ENCODE data around the gene TCN2. TPM values are rescaled to one million over a fixed set of nuclear protein-coding genes. Genes with fewer than 3 reads are reported as not detected.
"Not testable (repeated sequence)": the region's sequence is repeated elsewhere in the genome, so short reads cannot be mapped to it uniquely, and the experiment has no call there.

The TCN2 gene
- total RNA-seq, 1 donor from 2014 or later = 24.2 TPM

DNA sequence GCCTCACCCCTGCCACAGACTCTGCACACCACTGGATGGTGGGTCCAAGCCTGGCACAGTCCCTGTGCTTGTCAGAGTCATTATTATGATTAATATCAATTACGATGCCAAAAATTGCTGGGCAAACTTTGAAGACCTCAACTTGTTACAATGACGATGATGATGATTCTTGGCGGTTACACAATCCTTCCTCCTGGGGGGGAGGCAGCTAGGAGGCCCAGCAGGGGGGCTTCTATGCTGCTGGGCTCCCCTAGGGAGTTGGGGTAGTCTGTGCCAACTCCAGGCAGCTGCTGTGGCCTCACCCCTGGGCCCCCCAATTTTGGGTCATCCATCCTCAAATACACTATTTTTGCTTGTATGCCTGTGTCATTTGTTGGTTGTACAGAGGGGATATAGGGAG, 40.6 kb downstream of the TCN2 start:
- DNase-seq (ENCODE audit: low spot score) = no peak

DNA sequence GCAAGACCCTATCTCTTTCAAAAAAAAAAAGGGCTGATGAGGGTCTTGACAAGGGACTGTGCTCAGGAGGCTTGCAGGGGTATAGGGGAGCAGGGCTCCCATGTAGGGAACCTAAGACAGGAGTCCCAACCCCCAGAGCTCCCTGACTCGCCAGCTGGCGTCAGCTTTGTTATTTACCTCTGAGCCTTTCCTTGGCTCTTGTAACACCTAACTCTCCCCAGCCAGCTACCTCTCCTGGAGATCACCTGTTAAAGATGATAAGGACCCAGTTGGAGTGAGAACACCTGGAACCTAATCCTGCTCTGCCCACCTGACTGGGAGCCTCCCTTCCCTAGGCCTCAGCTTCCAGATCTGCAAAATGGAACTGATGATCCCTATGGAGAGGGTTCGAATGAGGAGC, 41.9 kb downstream of the TCN2 start:
- DNase-seq (ENCODE audit: low spot score) = no peak

DNA sequence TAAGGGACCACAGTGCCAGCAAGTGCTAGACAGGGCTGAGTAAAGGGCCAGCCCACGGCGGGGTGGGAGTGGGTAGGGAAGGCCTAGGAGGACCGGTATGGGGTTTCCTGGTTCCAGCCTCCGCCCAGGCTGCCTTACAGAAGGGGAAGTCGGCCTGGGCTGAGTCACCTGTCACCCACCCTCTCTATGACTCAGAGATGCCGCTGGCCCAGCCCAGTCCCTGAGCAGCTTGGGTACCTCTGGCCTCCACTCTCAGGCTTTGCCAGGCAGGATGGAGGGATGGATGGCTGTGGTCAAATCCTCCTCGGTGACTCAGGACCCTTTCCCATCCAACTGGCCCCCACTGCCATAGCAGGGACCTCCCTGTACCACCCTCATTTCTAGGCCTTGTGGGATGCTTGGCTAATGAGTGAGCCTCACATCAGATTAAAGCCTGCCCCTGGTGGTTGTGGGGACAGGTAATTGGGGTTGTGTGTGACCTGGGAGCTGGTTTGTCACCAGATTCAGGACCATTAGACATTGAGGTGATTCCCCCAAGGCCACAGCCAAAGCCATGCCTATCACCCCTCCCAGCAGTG, 42.5 kb downstream of the TCN2 start:
- DNase-seq (ENCODE audit: low spot score) = peak; percentile 87

DNA sequence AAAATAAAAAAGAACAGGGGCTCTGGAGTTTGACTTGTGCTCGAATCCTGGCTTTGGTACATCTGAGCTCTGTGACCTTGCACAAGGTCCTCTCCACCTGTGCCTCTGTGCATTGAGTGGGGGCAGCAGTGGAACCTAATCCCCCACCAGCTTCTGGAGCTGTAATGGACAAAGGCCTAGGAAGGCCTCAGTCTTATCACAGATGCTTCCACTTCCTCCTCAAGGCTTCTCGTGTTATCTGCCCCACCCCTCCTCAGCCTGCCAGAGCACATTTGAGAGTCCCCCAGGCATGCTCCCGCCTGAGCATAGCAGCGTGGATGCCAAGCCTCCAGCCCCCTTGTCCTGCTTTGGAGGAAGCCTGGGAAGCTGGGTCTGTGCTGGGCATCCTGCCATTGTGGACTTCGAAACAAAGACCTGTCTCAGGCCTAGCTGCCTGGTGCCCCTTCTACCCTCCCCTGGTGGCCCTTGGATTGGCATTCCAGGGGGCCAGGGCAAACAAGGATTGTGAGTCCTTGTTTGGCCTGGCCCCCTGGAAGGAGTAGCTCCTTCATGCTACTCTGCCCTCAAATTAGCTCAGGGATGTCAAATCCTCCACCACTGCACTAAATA, 43.6 kb downstream of the TCN2 start:
- DNase-seq (ENCODE audit: low spot score) = no peak

DNA sequence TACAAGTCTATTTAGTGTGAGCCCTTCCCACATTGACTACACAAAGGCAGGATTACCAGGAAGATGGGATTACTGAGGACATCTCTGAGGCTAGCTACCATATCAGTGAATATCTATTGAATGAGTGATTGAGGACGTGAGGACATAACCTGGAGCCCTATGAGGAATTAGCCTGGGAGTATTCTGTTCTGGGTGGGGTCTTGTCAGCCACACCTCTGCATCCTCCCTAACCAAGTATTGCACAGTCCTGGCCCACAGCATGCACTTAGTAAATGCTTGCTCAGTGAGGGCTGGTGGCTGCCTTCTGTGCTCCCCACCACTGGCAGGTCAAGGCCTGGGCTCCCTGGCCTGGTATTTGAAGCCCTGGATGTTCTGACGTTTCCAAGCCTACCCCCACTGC, 45.9 kb downstream of the TCN2 start:
- DNase-seq (ENCODE audit: low spot score) = no peak

DNA sequence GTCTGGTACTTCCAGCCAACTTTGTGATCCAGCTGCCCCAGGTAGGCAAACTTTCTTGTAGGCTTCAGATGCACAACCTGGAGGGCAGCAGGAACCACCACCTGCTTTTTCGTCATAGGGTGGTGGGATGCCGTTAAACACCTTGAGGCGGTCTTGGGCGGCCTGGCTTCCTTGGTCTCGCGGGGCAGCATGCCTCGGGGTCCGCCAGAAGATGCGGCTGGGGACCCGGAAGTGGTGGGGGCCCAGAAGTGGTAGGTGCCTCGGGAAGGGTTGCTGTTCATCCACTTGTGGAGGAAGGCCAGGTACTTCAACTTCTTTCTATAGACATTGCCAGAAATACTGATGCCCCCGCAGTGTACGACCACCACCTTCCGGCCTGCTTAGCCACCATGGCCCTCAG, 47.4 kb downstream of the TCN2 start:
- DNase-seq (ENCODE audit: low spot score) = no peak

DNA sequence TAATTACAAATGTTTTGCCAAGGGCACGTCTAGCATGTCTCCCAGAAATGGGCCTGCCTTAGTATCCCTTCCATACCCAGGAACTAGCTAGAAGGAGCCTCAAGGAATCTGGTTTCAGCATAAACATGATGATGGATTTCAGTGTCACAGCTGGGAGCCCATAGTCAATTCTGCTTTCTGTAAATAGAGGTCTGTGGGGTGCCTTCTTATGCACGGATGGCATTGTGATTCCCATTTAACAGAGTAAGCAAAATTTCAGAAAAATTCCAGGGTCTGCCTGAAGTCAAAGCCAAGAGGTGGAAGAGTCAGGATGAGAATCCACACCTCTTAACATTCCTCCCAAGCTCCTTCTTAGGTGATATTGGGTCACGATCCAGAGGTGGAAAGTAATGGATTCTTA, 48.6 kb downstream of the TCN2 start:
- no peak for DNase-seq (ENCODE audit: low spot score)

DNA sequence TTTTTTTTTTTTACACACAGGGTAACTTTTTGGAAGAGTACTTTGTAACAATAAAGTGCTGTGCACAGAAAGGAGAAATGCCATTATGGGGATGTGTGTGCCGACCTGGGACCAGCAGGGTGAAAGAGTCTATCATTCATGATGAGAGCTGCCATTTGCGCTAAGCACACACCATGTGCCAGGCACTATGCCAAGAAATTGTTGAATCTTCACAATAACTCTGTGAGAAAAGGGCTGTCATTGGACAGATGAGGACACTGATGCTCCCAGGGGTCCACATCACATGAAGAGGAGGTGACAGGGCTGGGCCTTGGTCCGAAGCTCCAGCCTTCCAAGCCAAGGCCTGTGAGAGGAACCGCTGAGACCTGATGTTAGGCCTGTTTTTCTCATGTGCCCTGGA, 55.1 kb downstream of the TCN2 start:
- DNase-seq (ENCODE audit: low spot score) = no peak

DNA sequence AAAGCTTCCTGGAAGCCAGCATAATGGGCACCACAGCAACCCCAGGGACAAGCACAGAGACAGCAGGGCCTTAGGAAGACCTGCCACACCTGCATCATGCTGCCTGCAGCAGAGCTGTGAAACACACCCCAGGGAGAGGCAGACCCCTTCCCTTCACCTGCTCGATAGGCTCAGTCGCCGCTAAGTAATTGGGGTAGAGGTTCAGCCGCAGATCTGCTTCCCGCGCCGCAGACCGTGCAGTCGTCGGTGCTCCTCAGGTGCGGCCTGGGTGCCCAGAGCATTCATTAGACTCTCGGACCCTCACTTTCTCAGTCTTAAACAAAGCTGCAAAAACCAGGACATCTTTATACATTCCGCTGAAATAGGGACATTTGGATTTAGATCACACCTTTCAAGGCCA, 57.8 kb downstream of the TCN2 start:
- DNase-seq (ENCODE audit: low spot score) = no peak

DNA sequence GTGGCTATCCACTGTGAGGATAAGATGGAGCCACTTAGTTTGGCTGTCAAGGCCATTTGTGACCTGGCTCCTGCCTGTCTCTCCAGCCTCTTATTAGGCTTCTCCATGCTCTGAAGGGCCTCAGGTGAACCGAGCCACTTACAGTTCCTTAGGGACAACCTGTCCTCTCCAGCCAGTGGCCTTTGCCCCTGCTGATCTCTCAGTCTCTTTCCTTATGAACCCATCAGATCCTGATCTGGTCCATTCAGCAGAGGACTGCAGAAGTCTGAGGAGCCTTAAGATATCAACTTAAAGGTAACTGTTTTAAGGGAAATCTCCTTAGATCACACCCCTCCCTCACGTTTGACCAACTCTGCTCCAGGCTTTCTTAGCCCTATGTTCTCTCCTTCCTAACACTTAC, 58.3 kb downstream of the TCN2 start:
- no peak for DNase-seq (ENCODE audit: low spot score)

DNA sequence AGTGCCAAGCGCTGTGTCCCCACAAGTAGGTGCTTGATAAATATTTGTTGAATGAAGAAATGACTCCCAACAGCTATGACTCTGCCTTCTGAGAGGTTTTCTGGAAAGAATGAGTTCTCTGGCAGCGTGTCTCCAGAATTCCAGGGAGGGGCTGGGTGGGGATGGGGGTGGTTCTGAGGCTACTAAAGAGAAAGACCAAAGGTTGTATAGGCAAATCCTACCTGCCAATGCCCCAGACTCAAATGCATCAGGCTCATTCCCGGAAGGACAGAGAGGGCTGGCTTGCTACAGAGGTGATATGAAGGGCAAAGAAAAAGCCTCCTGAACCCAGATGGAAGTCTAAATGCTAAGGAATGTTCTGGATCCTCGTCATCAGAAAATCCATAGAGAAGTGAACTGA, 58.8 kb downstream of the TCN2 start:
- DNase-seq (ENCODE audit: low spot score) = no peak

DNA sequence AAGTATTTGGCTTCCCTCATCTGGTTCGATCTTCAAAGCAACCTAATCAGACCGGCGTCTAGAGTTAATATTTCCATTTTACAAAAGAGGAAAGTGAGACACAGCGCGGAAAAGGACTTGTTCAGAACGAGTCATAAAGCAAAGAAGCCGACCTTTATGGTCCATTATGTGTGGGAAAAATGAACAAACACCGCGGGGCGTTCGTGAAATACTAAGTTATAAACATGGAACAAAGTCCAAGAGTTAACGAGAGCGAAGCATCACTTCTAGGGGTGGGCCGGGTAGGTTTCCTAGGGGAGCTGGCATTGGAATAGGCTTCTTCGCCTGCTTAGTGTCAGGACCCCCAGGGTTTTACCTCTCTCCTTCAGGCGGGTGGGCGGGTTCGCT, 60.1 kb downstream of the TCN2 start:
- no peak for DNase-seq (ENCODE audit: low spot score)

DNA sequence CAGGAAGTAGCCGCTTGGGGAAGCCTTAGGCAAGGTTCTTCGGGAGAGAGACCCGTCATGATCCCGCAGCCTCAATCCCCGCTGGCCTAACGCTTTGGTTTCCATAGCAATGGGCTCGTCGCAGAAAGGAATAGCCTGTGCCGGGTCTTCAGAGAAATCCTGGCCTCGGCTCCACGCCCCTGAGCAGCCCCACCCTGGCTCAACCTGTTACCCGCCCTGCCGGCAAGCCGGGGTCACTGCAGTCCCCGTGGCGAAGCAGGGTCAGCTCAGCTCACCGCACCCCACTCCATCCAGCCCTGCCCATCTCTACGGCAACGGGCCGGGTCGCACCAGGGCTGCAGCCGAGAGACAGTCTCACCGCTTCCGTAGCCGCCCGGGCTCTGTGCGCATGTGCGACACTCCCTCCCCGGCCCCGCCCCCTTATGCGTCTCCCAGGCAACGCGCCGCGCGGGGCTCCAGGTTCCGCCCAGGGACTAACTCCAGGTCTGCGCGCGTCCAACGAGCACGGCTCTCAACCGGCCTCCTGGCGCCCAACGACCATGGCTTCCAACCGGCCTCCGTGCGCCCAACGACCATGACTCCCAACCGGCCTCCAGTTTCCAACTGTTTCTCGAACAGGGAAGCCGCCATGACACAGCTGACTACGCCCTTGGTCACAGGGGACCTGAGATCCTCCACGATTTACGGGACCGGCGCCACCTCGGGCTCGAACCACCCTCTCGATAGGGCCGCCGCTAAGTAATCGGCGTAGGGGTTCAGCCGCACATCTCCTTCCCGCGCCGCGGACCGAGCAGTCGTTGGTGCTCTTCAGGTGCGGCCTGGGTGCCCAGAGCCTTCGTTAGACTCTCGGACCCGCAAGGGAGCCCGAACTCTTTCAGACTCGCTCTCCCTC, 60.8 kb downstream of the TCN2 start, which contains the start of gene DUSP18:
Gene DUSP18 (minus strand): TSS at position 382 of the 892 bp plus-strand sequence. CDS start 3,872 bp downstream, outside the sequence.
- peak; percentile 95 for DNase-seq (ENCODE audit: low spot score)

DNA sequence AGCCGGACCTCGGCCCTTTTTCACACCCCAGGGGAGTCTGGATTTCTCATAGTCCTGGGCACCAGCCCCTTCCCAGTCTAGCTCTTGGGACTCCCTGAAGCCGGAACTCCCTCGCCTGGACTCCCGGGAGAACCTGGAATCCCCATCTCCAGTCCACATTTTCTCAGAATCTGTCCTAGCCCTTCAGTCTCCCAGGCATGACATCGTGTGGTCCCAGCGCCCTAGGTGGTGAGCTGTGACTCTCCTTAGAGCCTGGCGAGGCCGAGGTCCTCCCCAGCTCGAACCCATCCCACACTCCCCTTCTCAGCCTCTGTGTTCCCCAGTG, 61.4 kb downstream of the TCN2 start:
- no peak for DNase-seq (ENCODE audit: low spot score)

DNA sequence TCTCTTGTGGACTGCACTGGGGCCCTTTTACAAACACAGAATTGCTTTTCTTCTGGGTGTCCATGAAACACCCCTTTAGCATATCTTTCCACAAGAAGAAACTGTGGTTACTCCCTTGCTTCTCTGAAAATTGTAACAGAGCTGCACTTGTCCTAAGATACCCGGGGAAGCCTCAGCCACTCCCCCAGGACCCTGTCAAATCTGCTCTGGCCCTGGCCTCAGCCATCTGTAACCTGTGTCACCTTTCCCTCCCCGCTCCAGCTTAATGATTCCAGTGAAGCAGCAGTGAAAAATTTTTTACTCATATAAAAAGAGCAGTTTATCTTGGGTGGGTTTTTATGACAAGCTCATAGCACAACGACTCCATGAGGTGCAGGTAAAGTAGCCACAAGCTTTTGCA, 64.1 kb downstream of the TCN2 start:
- no peak for DNase-seq (ENCODE audit: low spot score)

DNA sequence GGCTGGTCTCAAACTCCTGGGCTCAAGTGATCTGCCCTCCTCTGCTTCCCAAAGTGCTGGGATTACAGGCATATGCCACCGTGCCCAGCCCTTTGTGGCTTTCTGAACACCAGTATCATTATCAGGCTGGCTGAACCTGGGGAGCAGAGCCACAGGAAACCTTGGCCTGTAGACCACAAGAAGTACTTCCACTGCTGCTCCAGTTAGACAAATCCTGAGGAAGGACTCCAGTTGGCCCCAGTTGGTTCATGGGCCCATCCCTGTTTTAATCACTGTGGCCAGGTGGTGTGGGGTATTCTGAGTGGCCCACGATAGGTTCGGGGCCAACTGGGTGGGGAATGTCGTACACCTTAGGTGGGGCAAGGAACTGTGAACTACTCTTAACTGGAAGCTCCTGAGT, 66.2 kb downstream of the TCN2 start:
- no peak for DNase-seq (ENCODE audit: low spot score)

DNA sequence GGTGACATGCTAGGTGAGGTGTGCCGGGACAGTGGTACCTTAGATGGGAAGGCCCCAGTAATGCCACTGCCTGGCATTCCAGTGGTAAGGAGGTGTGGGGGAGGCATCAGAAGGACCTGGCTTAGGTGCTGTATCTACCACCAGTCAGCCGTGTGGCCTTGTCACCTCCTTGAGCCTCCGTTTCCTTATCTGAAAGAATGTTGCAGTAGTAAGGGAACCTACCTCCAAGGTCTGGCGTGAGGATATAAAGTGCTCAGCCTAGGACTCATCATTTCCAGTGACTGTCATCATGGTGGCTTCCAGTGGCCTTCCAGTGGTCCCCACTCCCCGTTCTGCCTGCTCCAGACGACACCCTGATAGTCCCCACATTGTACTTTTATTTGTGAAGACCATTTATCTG, 67.5 kb downstream of the TCN2 start:
- DNase-seq (ENCODE audit: low spot score) = no peak

DNA sequence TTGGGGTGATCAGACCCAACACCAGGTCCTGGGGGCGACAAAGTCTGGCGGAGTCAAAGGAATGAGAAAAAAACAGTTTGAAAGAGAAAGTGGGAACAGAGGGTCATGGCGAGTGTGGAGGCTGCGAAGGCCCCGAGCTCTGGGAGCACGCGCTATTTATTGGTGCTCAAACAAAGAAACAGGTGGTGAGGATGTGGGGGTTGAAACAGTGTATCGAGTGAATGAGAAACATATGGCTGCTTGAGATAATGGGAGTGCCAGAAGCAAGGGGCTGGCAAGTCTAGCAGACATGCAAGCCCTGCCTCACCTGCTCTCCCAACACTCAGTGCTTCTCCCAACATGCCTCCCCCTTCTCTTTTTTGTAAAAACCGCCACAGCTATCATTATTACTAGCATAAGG, 68.5 kb downstream of the TCN2 start:
- DNase-seq (ENCODE audit: low spot score) = no peak

DNA sequence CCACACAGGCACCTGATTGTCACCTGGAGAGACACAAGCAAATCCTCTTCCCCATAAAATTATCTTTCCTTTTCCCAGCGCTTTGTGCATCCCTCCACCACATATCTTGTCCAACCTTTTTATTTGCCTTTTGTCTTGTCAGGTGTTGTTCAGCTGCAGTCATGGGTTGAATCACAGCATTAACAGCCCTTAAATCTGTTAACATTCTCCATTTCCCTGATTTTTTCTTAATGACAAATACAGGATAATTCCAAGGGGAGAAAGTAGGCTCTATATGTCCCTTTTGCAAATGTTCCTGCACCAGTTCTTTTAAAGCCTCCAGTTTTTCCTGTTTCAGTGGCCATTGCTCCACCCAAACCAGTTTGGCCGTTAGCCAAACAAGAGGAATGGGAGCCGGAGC, 69.6 kb downstream of the TCN2 start:
- DNase-seq (ENCODE audit: low spot score) = not testable (repeated sequence)
